Testis (tissue), 2 donors: Measurements from ENCODE around the gene CACNB4.

Experiments used
- POLR2A ChIP-seq: fragments of 450-650 bp; IDR thresholded peaks from one replicate; pipeline ENCODE4 v1.6.1; 2017; ENCODE audit warnings: antibody characterized with exemption, mild to moderate bottlenecking, moderate library complexity
- TF ChIP-seq, protein P1 (sequence below), 3 experiments: fragments of 450-650 bp in 2 of 3; fragments of 200-600 bp in 1 of 3; sonication (generic) in 1 of 3; IDR thresholded peaks; one replicate each; pipeline ENCODE4 v1.5.1; 2016 to 2019; ENCODE audit warnings: antibody characterized with exemption in 3 of 3, mild to moderate bottlenecking in 2 of 3, moderate library complexity in 1 of 3

DNA sequence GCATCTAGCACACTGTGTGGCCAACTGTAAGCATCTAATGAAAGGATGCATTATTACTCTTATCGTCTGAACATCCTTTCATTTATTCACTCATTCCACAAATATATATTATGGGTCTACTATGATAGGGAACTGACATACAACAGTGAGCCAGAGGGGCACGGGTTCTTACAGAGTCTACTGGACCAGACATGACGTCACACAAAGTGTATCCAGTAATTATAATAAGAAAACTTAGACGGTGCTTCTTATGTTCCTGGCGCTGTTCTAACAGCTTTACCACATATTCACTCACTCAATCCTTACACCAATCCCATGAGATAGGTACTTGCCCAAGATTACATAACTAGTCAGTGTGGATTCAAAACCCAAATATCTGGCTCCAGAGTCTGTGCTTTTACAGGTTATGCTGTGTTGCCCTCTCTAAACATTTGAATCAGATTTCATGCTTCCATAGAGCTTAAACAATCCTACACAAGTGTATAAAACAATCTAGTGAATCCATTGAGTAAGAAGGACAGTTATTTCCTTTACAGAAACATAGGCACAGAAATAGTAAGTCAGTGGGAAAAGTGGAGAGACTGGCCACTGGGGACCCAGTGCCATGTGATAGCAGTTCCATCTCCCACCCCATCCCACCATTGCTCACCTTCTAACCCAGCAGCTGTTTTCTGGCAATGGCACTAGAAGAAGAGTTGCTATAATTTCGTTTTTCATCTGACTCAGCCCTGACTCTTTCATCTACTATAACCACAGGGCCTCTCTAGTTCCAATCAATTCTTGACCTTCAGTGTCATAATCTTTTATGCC is 246.4 kb downstream of the CACNB4 start:
- no peak for TF ChIP-seq POLR2A
- TF ChIP-seq, protein P1, sequence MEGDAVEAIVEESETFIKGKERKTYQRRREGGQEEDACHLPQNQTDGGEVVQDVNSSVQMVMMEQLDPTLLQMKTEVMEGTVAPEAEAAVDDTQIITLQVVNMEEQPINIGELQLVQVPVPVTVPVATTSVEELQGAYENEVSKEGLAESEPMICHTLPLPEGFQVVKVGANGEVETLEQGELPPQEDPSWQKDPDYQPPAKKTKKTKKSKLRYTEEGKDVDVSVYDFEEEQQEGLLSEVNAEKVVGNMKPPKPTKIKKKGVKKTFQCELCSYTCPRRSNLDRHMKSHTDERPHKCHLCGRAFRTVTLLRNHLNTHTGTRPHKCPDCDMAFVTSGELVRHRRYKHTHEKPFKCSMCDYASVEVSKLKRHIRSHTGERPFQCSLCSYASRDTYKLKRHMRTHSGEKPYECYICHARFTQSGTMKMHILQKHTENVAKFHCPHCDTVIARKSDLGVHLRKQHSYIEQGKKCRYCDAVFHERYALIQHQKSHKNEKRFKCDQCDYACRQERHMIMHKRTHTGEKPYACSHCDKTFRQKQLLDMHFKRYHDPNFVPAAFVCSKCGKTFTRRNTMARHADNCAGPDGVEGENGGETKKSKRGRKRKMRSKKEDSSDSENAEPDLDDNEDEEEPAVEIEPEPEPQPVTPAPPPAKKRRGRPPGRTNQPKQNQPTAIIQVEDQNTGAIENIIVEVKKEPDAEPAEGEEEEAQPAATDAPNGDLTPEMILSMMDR (IDR thresholded peaks at IDR 0.05), result no peak
